Endodermal cell (in vitro differentiated cells): ENCODE results near the gene SLC66A2. TPM values are rescaled to one million over a fixed set of nuclear protein-coding genes. Genes with fewer than 3 reads are reported as not detected.

Experiments
- DNase-seq: peaks from one replicate; pipeline ENCODE4 v3.0.0-alpha.2; 2017
- H3K27ac ChIP-seq: 2 replicates; pipeline ENCODE4 v1.5.1; 2013; ENCODE audit warnings: mild to moderate bottlenecking, low read depth, low read length, moderate library complexity
- H3K27me3 ChIP-seq: 2 replicates; pipeline ENCODE4 v1.6.1; 2013; ENCODE audit warnings: mild to moderate bottlenecking, low read length, moderate library complexity; ENCODE audit not compliant: insufficient read depth, control insufficient read depth, poor library complexity, severe bottlenecking
- H3K36me3 ChIP-seq: 2 replicates; pipeline ENCODE4 v1.7.0; 2013; ENCODE audit warnings: mild to moderate bottlenecking, low read length, moderate library complexity; ENCODE audit not compliant: control insufficient read depth, insufficient read depth
- H3K4me1 ChIP-seq: one replicate; pipeline ENCODE4 v1.7.0; 2013; ENCODE audit warnings: low read length; ENCODE audit not compliant: control insufficient read depth, insufficient read depth
- H3K4me3 ChIP-seq: 2 replicates; pipeline ENCODE4 v1.5.1; 2013; ENCODE audit warnings: mild to moderate bottlenecking, low read length, moderate library complexity
- H3K9ac ChIP-seq: 2 replicates; pipeline ENCODE4 v1.6.1; 2013; ENCODE audit warnings: mild to moderate bottlenecking, low read length, moderate library complexity; ENCODE audit not compliant: poor library complexity, severe bottlenecking; ENCODE audit errors: extremely low read depth
- H3K9me3 ChIP-seq: 2 replicates; pipeline ENCODE4 v1.6.1; 2013; ENCODE audit warnings: mild to moderate bottlenecking, low read length, moderate library complexity; ENCODE audit not compliant: control insufficient read depth
- H3K27ac Mint-ChIP-seq: 2 replicates; pipeline ENCODE4 v1.8.0; 2020; ENCODE audit warnings: mixed read lengths
- H3K27me3 Mint-ChIP-seq: 2 replicates; pipeline ENCODE4 v1.8.0; 2021; ENCODE audit warnings: mild to moderate bottlenecking, mixed read lengths; ENCODE audit not compliant: insufficient read depth
- H3K36me3 Mint-ChIP-seq: 2 replicates; pipeline ENCODE4 v1.8.0; 2020; ENCODE audit warnings: low read depth, mixed read lengths
- H3K4me1 Mint-ChIP-seq: 2 replicates; pipeline ENCODE4 v1.8.0; 2020; ENCODE audit warnings: mixed read lengths
- H3K4me3 Mint-ChIP-seq: 2 replicates; pipeline ENCODE4 v1.8.0; 2020; ENCODE audit warnings: mild to moderate bottlenecking, moderate library complexity, mixed read lengths
- H3K9me3 Mint-ChIP-seq: 2 replicates; pipeline ENCODE4 v1.8.0; 2020; ENCODE audit warnings: mild to moderate bottlenecking, mixed read lengths
- CTCF ChIP-seq: fragments of 200-600 bp; sonication (generic); conservative IDR thresholded peaks from 2 replicates; pipeline ENCODE4 v1.5.0; 2021; ENCODE audit warnings: antibody characterized with exemption, mild to moderate bottlenecking
- WGBS, 2 experiments: methylation state at CpG; one replicate each; pipeline versions ENCODE4 v1.1.5 to v1.1.7; 2013; ENCODE audit warnings: missing lambda C conversion rate in 2 of 2, mixed read lengths in 1 of 2; ENCODE audit not compliant: insufficient coverage in 1 of 2, insufficient read length in 1 of 2; 5-methylcytosine and 5-hydroxymethylcytosine counted together
- total RNA-seq, 2 donors: library from RNA; stranded (reverse); fragmentation: NEBNext Ultra II Directional in 1 of 2; extraction: Animal tissue kit (Norgen Biotek cat#: 25700) in 1 of 2; gene quantifications; 2 replicates in 1 of 2; 3 replicates in 1 of 2; pipeline ENCODE4 v1.2.1, GENCODE V29; 2021

The SLC66A2 gene
- total RNA-seq, 2 donors from 2014 or later = 30.3 to 32.4 TPM

- H3K36me3 ChIP-seq = peaks cover 11% of the 10 kb centered on the region
- H3K9ac ChIP-seq = no peak overlapping the region
- H3K4me1 ChIP-seq = no peaks in the 10 kb centered on the region
- Mint-ChIP-seq H3K9me3 (no peaks in the 10 kb centered on the region), H3K4me3 (peak overlapping the region; percentile 62), H3K27ac (no peak overlapping the region), H3K4me1 (peaks cover 3% of the 10 kb centered on the region), H3K36me3 (peaks cover 19% of the 10 kb centered on the region), H3K27me3 (peaks cover 64% of the 10 kb centered on the region)
- 7 to 27% methylated on average over 14 to 81 of the region's 81 CpGs for WGBS, 2 experiments
- no peak for TF ChIP-seq CTCF
- no peak overlapping the region for H3K27ac ChIP-seq
- no peaks in the 10 kb centered on the region for H3K9me3 ChIP-seq
- peak; percentile 73 for DNase-seq
- H3K4me3 ChIP-seq = peak overlapping the region; percentile 84
- peaks cover 15% of the 10 kb centered on the region for H3K27me3 ChIP-seq
Measured at GRCh38 chr18:79950515-79951341, 725 bp downstream of the SLC66A2 start.

GRCh38 chr18:79949697-79950487, 1.6 kb downstream of the SLC66A2 start:
- no peak for TF ChIP-seq CTCF
- H3K4me3 ChIP-seq = peak overlapping the region; percentile 84
- WGBS, 2 experiments = 87 to 90% methylated on average over 7 to 12 of the region's 12 CpGs
- H3K27me3 ChIP-seq = peaks cover 15% of the 10 kb centered on the region
- H3K4me3 Mint-ChIP-seq = peak overlapping the region; percentile 62
- peak; percentile 7 for DNase-seq
- peaks cover 55% of the 10 kb centered on the region for H3K27me3 Mint-ChIP-seq
- no peak overlapping the region for H3K27ac ChIP-seq
- no peaks in the 10 kb centered on the region for H3K9me3 Mint-ChIP-seq
- peaks cover 7% of the 10 kb centered on the region for H3K4me1 Mint-ChIP-seq
- no peaks in the 10 kb centered on the region for H3K9me3 ChIP-seq
- H3K27ac Mint-ChIP-seq = no peak overlapping the region
- no peak overlapping the region for H3K9ac ChIP-seq
- no peaks in the 10 kb centered on the region for H3K4me1 ChIP-seq
- peaks cover 19% of the 10 kb centered on the region for H3K36me3 Mint-ChIP-seq
- H3K36me3 ChIP-seq = peaks cover 11% of the 10 kb centered on the region

GRCh38 chr18:79948719-79949411, 2.6 kb downstream of the SLC66A2 start:
- H3K36me3 Mint-ChIP-seq = peaks cover 19% of the 10 kb centered on the region
- 91 to 97% methylated on average over 13 to 23 of the region's 23 CpGs for WGBS, 2 experiments
- H3K9me3 Mint-ChIP-seq = no peaks in the 10 kb centered on the region
- no peak overlapping the region for H3K27ac ChIP-seq
- peaks cover 3% of the 10 kb centered on the region for H3K4me1 ChIP-seq
- H3K4me3 Mint-ChIP-seq = no peak overlapping the region
- peak; percentile 23 for DNase-seq
- H3K9me3 ChIP-seq = no peaks in the 10 kb centered on the region
- H3K4me1 Mint-ChIP-seq = peaks cover 16% of the 10 kb centered on the region
- peaks cover 15% of the 10 kb centered on the region for H3K27me3 ChIP-seq
- H3K27me3 Mint-ChIP-seq = peaks cover 46% of the 10 kb centered on the region
- no peak overlapping the region for H3K4me3 ChIP-seq
- H3K9ac ChIP-seq = no peak overlapping the region
- peaks cover 11% of the 10 kb centered on the region for H3K36me3 ChIP-seq
- TF ChIP-seq CTCF = no peak
- H3K27ac Mint-ChIP-seq = no peak overlapping the region
